Lung (tissue), 12 donors: ENCODE data around the gene DDR1. TPM values are rescaled to one million over a fixed set of nuclear protein-coding genes. Genes with fewer than 3 reads are reported as not detected.
"Not testable (repeated sequence)": the region's sequence is repeated elsewhere in the genome, so short reads cannot be mapped to it uniquely, and the experiment has no call there.

Source experiments
- ATAC-seq: fragments of 200-7000 bp; cut with Tn5 transposase; one replicate; pipeline ENCODE4 v1.9.1; 2020; ENCODE audit warnings: moderate number of reproducible peaks; ENCODE audit not compliant: insufficient read depth, low FRiP score
- DNase-seq, 3 donors: peaks; one replicate each; pipeline ENCODE4 v3.0.0-alpha.2; 2013 to 2017
- H3K27ac ChIP-seq, 2 donors: one replicate each; pipeline ENCODE4 v1.5.1; 2013; ENCODE audit warnings: mild to moderate bottlenecking in 2 of 2, moderate library complexity in 2 of 2, control low read depth in 1 of 2, inconsistent platforms in 1 of 2, low read depth in 1 of 2, low read length in 1 of 2
- H3K27me3 ChIP-seq, 3 donors: one replicate each; pipeline ENCODE4 v1.5.1; 2013; ENCODE audit warnings: low read length in 2 of 3; ENCODE audit not compliant: control insufficient read depth in 3 of 3, insufficient read depth in 3 of 3
- H3K36me3 ChIP-seq, 4 donors: one replicate each; pipeline ENCODE4 v1.5.1; 2013; ENCODE audit warnings: low read length in 4 of 4, mild to moderate bottlenecking in 1 of 4, moderate library complexity in 1 of 4; ENCODE audit not compliant: control insufficient read depth in 4 of 4, insufficient read depth in 4 of 4
- H3K4me1 ChIP-seq, 5 donors: one replicate each; pipeline ENCODE4 v1.5.1; 2013; ENCODE audit warnings: low read length in 5 of 5, mild to moderate bottlenecking in 2 of 5, moderate library complexity in 1 of 5; ENCODE audit not compliant: control insufficient read depth in 5 of 5, insufficient read depth in 5 of 5
- H3K4me3 ChIP-seq: one replicate; pipeline ENCODE4 v1.5.1; 2013; ENCODE audit warnings: mild to moderate bottlenecking, control low read depth, moderate library complexity
- H3K9ac ChIP-seq, 2 donors: one replicate each; pipeline ENCODE4 v1.5.1; 2013; ENCODE audit warnings: low read length in 2 of 2, control low read depth in 1 of 2; ENCODE audit not compliant: insufficient read depth in 1 of 2
- H3K9me3 ChIP-seq, 4 donors: one replicate each; pipeline ENCODE4 v1.5.1; 2013; ENCODE audit warnings: low read length in 3 of 4, mild to moderate bottlenecking in 1 of 4, moderate library complexity in 1 of 4; ENCODE audit not compliant: control insufficient read depth in 4 of 4, insufficient read depth in 3 of 4
- WGBS, 2 donors: extraction: QIAGEN DNeasy Blood & Tissue Kit; methylation state at CpG; one replicate each; pipeline ENCODE4 v1.1.7; 2013; 5-methylcytosine and 5-hydroxymethylcytosine counted together
- polyA plus RNA-seq, 2 donors: library from polyadenylated mRNA; stranded (reverse); fragments of 200-250 nt; gene quantifications; one replicate each; pipeline ENCODE4 v1.2.1, GENCODE V29; 2013
- total RNA-seq, 2 donors: library from RNA; depleted of rRNA in 1 of 2; stranded (reverse); fragments of >200 nt in 1 of 2; gene quantifications; one replicate each; pipeline ENCODE4 v1.2.1, GENCODE V29; 2014 to 2021
- TF ChIP-seq, protein P1 (sequence below): IDR thresholded peaks from 2 replicates; pipeline ENCODE4 v1.5.1; 2012; ENCODE audit warnings: mild to moderate bottlenecking; ENCODE audit errors: control extremely low read depth, extremely low read depth
- donor health status: control.
- donor health status: control.
- donor health status: Bipolar disorder and iron deficiency.
- donor health status: healthy.
- donor health status: DM: yes; HTN: yes; CAD: no.

Gene DDR1
- total and polyA plus RNA-seq, 4 donors, result 39.5 to 134 (median 98.1) TPM

- Histone ChIP-seq H3K9me3 (no peaks in the 10 kb centered on the region), H3K4me3 (no peak overlapping the region), H3K9ac (no peak overlapping the region), H3K36me3 (peaks cover 0 to 16% (median 8%) of the 10 kb centered on the region in 4 donors), H3K27me3 (no peaks in the 10 kb centered on the region), H3K4me1 (no peaks in the 10 kb centered on the region), H3K27ac (no peak overlapping the region)
- no peak for DNase-seq
- ATAC-seq, result no peak
- WGBS, 2 donors, result 89 to 92% methylated on average over 1 of the region's 1 CpG
- TF ChIP-seq, protein P1, sequence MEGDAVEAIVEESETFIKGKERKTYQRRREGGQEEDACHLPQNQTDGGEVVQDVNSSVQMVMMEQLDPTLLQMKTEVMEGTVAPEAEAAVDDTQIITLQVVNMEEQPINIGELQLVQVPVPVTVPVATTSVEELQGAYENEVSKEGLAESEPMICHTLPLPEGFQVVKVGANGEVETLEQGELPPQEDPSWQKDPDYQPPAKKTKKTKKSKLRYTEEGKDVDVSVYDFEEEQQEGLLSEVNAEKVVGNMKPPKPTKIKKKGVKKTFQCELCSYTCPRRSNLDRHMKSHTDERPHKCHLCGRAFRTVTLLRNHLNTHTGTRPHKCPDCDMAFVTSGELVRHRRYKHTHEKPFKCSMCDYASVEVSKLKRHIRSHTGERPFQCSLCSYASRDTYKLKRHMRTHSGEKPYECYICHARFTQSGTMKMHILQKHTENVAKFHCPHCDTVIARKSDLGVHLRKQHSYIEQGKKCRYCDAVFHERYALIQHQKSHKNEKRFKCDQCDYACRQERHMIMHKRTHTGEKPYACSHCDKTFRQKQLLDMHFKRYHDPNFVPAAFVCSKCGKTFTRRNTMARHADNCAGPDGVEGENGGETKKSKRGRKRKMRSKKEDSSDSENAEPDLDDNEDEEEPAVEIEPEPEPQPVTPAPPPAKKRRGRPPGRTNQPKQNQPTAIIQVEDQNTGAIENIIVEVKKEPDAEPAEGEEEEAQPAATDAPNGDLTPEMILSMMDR, result no peak
Measured at GRCh38 chr6:30900863-30901417, 16.6 kb downstream of the DDR1 start.

DNA sequence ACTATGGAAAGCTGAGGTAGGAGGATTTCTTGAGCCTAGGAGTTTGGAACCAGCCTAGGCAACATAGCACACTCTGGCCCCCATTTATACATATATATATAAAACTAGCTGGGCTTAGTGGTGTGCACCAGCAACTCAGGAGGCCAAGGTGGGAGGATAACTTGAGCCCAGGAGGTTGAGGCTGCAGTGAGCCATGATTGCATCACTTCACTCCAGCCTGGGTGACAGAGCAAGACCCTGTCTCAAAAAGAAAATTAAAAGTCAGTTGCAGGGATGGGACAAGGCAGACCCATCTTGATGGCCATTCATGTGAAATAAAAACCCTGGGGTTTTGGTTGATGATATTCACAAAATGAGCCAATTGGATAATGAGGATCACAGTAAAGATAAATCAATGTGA is 17.1 kb downstream of the DDR1 start:
- Histone ChIP-seq H3K27ac (no peak overlapping the region), H3K4me1 (no peaks in the 10 kb centered on the region), H3K9me3 (no peaks in the 10 kb centered on the region), H3K36me3 (peaks cover 0 to 14% (median 8%) of the 10 kb centered on the region in 4 donors), H3K9ac (no peak overlapping the region), H3K27me3 (no peaks in the 10 kb centered on the region), H3K4me3 (no peak overlapping the region)
- DNase-seq (no peak), ATAC-seq (no peak)
- TF ChIP-seq, protein P1, result no peak

DNA sequence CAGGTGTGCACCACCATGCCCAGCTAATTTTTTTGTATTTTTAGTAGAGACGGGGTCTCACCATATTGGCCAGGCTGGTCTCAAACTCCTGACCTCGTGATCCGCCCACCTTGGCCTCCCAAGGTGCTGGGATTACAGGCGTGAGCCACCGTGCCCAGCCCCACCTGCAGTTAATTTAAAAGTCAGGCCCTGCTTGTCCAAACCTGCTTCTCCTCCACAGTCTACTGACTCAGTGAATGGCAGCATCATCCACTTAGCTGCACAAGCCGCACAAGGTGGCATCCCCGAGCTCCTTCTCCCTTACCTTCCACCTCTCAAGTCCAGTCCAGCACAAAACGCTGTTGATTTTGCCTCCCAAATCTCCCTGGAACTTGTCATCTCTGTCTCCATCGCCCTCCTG is 17.9 kb downstream of the DDR1 start:
- H3K4me3 ChIP-seq, H3K27ac ChIP-seq, DNase-seq, H3K27me3 ChIP-seq, H3K9me3 ChIP-seq, ATAC-seq, H3K4me1 ChIP-seq, H3K9ac ChIP-seq: not testable (repeated sequence)
- WGBS, 2 donors, result 80 to 89% methylated on average over 9 of the region's 9 CpGs
- H3K36me3 ChIP-seq, result peaks cover 0 to 11% (median 5%) of the 10 kb centered on the region in 4 donors

DNA sequence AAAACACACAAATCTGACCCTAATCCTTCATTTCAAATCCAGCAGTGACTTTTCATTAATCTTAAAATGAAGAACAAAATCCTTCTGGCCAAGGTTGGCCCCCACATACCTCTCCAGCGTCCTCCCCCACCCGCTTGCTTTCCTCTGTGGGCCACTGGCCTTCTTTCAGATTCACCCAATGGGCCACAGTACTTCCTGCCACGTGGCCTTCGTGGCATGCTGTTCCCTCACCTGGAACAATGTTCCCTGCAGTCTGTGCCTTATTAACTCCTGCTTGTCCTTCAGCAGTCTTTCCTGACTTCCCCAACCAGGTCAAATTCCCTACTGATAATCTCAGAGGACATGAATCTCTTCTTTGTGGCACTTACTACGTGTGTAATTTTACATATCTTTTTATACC is 18.4 kb downstream of the DDR1 start:
- H3K27me3 ChIP-seq, result no peaks in the 10 kb centered on the region
- DNase-seq (no peak), ATAC-seq (no peak)
- H3K9ac ChIP-seq, result no peak overlapping the region
- H3K4me1 ChIP-seq, result no peaks in the 10 kb centered on the region
- no peak overlapping the region for H3K4me3 ChIP-seq
- WGBS, 2 donors, result 47 to 56% methylated on average over 5 of the region's 5 CpGs
- no peaks in the 10 kb centered on the region for H3K9me3 ChIP-seq
- H3K36me3 ChIP-seq, result peaks cover 0 to 7% (median 3%) of the 10 kb centered on the region in 4 donors
- TF ChIP-seq, protein P1, result no peak
- no peak overlapping the region for H3K27ac ChIP-seq
